A673 (cell line): ENCODE results near the gene SUPT4H1. TPM values are rescaled to one million over a fixed set of nuclear protein-coding genes. Genes with fewer than 3 reads are reported as not detected.

ENCODE experiments used
- BruUV-seq: library from RNA; stranded (reverse); fragments of 400-500 nt; replicated peaks from 2 replicates; lab custom pipeline; 2021; lab: Mats Ljungman, UMichigan
- CTCF ChIA-PET: fragments of 300-600 bp; sonication (Branson Sonifier 250); formaldehyde crosslinking; loops from one replicate; lab custom pipeline; 2022; ENCODE audit warnings: antibody characterized with exemption; lab: Charles Lee
- POLR2A ChIA-PET: fragments of 300-600 bp; sonication (Branson Sonifier 250); formaldehyde crosslinking; loops from one replicate; lab custom pipeline; 2022; ENCODE audit warnings: antibody characterized with exemption; ENCODE audit not compliant: low non-redundant PET; lab: Charles Lee
- DNase-seq: peaks from one replicate; pipeline ENCODE4 v3.0.0-alpha.2; 2015; ENCODE audit warnings: low spot score
- H3K27ac ChIP-seq: fragments of 200-600 bp; sonication (generic); 2 replicates; pipeline ENCODE4 v1.5.1; 2016; ENCODE audit warnings: mixed run types, low read depth, mild to moderate bottlenecking, mixed read lengths, antibody characterized with exemption, low read length; ENCODE audit not compliant: poor library complexity, severe bottlenecking
- H3K27me3 ChIP-seq: fragments of 200-600 bp; sonication (generic); replicated peaks from 2 replicates; pipeline ENCODE4 v1.6.1; 2017; ENCODE audit warnings: mixed run types, low read depth, mild to moderate bottlenecking, mixed read lengths, antibody characterized with exemption, low read length; ENCODE audit not compliant: insufficient read depth, poor library complexity
- H3K36me3 ChIP-seq: fragments of 200-600 bp; sonication (generic); 2 replicates; pipeline ENCODE4 v1.6.1; 2016; ENCODE audit warnings: mixed run types, mild to moderate bottlenecking, mixed read lengths, antibody characterized with exemption, low read length; ENCODE audit not compliant: insufficient read depth, poor library complexity, severe bottlenecking
- H3K4me1 ChIP-seq: fragments of 200-600 bp; sonication (generic); 2 replicates; pipeline ENCODE4 v1.6.1; 2017; ENCODE audit warnings: mixed run types, mild to moderate bottlenecking, mixed read lengths, antibody characterized with exemption, low read length; ENCODE audit not compliant: insufficient read depth, poor library complexity, severe bottlenecking
- H3K4me3 ChIP-seq: fragments of 200-600 bp; sonication (generic); 2 replicates; pipeline ENCODE4 v1.5.1; 2016; ENCODE audit warnings: low read depth, mixed run types, mild to moderate bottlenecking, mixed read lengths, low read length; ENCODE audit not compliant: poor library complexity, severe bottlenecking
- H3K9me3 ChIP-seq: fragments of 200-600 bp; sonication (generic); 2 replicates; pipeline ENCODE4 v1.6.1; 2016; ENCODE audit warnings: mixed run types, low read depth, mild to moderate bottlenecking, mixed read lengths, antibody characterized with exemption, low read length; ENCODE audit not compliant: poor library complexity, severe bottlenecking
- EZH2 ChIP-seq: fragments of 200-600 bp; sonication (generic); IDR thresholded peaks from 2 replicates; pipeline ENCODE4 v1.6.1; 2017; ENCODE audit warnings: borderline replicate concordance, low read depth, mild to moderate bottlenecking, mixed read lengths, antibody characterized with exemption, low read length; ENCODE audit not compliant: poor library complexity, severe bottlenecking
- intact Hi-C: fragments of 100-400 bp; cut with micrococcal nuclease; formaldehyde crosslinking; loops from one replicate; pipeline ENCODE4 v1.10.0; 2022; ENCODE audit not compliant: unreplicated experiment
- total RNA-seq: library from RNA; stranded (reverse); gene quantifications from 2 replicates; pipeline ENCODE4 v1.2.3, GENCODE V29; 2021
- TF ChIP-seq, protein P1 (sequence below): fragments of 300-800, 200-600 bp; sonication (generic); conservative IDR thresholded peaks from 2 replicates; pipeline ENCODE4 v1.5.1; 2017; ENCODE audit warnings: low read depth, mild to moderate bottlenecking, antibody characterized with exemption, low read length, moderate library complexity, mixed read lengths

SUPT4H1 gene
- total RNA-seq, 1 experiment from 2014 or later: 106 TPM

DNA sequence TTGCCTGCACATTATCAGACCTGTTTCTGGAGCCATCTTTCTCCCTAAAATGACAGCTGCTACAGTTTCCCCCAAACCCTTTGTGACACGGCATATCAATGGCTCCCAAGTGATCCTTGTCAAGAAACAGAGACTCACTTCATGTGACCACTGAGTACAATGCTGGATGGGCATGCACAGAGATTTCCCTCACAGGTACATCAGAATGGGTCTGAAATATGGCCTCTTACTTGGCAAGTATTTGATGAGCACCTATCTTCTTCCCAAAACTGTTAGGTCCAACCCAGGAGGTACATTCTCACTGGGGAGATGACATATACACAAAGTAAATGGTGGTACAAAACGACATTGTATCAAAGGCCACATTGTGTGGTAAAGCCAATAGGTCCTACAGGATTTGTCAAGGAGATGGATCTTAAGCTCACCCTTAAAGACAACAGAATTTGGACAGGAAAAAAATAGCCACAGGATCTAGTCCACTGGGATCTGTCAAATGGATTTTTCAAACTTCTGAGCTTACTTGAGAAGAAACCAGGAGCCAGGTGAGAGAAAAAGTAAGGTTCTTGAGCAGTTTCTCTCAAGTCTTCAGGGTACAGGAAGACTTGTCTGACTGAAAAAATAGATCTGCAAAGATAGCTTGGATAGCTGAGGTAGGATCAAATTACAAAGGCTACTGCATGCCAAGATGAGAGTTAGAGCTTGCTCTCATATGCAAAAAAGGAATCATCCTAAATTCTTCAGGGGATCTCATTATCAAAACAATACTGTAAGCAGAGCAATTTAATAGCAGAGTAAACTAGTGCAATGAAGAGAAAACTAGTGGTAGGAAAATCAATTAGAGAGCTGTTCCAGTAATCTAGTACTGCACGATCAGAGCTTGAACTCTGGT lies 36.5 kb upstream of the SUPT4H1 start:
- H3K4me3 ChIP-seq: no peak overlapping the region
- no peaks in the 10 kb centered on the region for H3K36me3 ChIP-seq
- BruUV-seq: no TSS peak
- intact Hi-C loops: no loop called here
- CTCF ChIA-PET: no interaction called here
- H3K27me3 ChIP-seq: peaks cover 39% of the 10 kb centered on the region
- no peaks in the 10 kb centered on the region for H3K9me3 ChIP-seq
- POLR2A ChIA-PET: no interaction called here
- H3K4me1 ChIP-seq: no peaks in the 10 kb centered on the region
- no peak overlapping the region for H3K27ac ChIP-seq
- no peak for TF ChIP-seq EZH2
- TF ChIP-seq, protein P1, sequence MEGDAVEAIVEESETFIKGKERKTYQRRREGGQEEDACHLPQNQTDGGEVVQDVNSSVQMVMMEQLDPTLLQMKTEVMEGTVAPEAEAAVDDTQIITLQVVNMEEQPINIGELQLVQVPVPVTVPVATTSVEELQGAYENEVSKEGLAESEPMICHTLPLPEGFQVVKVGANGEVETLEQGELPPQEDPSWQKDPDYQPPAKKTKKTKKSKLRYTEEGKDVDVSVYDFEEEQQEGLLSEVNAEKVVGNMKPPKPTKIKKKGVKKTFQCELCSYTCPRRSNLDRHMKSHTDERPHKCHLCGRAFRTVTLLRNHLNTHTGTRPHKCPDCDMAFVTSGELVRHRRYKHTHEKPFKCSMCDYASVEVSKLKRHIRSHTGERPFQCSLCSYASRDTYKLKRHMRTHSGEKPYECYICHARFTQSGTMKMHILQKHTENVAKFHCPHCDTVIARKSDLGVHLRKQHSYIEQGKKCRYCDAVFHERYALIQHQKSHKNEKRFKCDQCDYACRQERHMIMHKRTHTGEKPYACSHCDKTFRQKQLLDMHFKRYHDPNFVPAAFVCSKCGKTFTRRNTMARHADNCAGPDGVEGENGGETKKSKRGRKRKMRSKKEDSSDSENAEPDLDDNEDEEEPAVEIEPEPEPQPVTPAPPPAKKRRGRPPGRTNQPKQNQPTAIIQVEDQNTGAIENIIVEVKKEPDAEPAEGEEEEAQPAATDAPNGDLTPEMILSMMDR: no peak
- peak; percentile 14 for DNase-seq

DNA sequence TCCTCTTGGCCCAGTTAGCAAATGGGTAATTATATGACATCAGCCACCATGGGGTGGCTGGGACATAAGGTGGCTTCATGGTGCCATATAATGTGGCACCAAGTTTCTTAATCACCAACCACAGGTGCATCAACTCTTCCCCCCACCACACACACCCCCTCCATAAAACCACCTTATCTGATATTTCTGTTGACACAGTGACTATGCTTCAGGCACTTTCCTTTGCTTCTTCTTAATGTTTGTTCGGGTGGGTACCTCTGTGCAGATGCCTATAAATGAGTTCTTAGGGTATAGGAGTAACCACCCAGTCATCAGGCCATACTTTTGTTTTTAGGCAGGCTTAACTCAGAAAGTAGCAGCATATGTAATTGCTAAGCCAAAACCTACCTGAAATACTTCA lies 35.8 kb upstream of the SUPT4H1 start:
- Histone ChIP-seq H3K36me3 (no peaks in the 10 kb centered on the region), H3K27me3 (peaks cover 40% of the 10 kb centered on the region), H3K4me1 (no peaks in the 10 kb centered on the region), H3K27ac (no peak overlapping the region), H3K4me3 (no peak overlapping the region), H3K9me3 (no peaks in the 10 kb centered on the region)
- POLR2A ChIA-PET: no interaction called here
- intact Hi-C loops: no loop called here
- DNase-seq: no peak
- CTCF ChIA-PET: no interaction called here
- TF ChIP-seq EZH2: no peak
- TF ChIP-seq, protein P1: no peak
- no TSS peak for BruUV-seq

DNA sequence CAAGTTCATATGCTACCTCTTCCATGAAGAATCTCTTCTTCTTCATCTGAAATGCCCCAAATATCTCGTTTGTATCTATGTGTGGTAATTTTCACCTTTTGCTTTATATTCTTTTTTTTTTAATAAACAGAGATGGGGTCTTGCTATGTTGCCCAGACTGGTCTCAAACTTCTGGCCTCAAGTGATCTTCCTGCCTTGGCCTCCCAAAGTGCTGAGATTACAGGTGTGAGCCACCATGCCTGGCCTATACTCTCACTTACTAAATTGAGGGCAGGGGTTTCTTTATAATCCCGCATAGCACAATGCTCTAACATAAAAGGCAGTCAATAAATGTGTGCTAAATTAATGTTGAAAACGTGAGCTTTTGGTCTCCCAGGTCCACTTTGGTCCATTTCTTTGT lies 34.7 kb upstream of the SUPT4H1 start:
- H3K36me3 ChIP-seq: no peaks in the 10 kb centered on the region
- H3K4me1 ChIP-seq: no peaks in the 10 kb centered on the region
- CTCF ChIA-PET: no interaction called here
- no peaks in the 10 kb centered on the region for H3K9me3 ChIP-seq
- BruUV-seq: no TSS peak
- no peak for DNase-seq
- intact Hi-C loops: no loop called here
- POLR2A ChIA-PET: no interaction called here
- peaks cover 36% of the 10 kb centered on the region for H3K27me3 ChIP-seq
- no peak for TF ChIP-seq EZH2
- TF ChIP-seq, protein P1: no peak
- H3K4me3 ChIP-seq: no peak overlapping the region
- H3K27ac ChIP-seq: no peak overlapping the region
